Body of pancreas (tissue), 4 donors: ENCODE data around the gene CACNA1E. TPM values are rescaled to one million over a fixed set of nuclear protein-coding genes. Genes with fewer than 3 reads are reported as not detected.

Source experiments
- ATAC-seq: fragments of 150-250 bp; one replicate; pipeline ENCODE4 v1.9.1; 2016
- DNase-seq, 4 donors: peaks; one replicate each; pipeline ENCODE4 v3.0.0-alpha.2; 2019
- H3K27ac ChIP-seq, 4 donors: fragments of 200-600 bp; sonication (generic); 1 replicate in 3 of 4; 2 replicates in 1 of 4; pipeline versions ENCODE4 v1.5.1 to v1.6.1; 2016 to 2019; ENCODE audit warnings: mild to moderate bottlenecking in 1 of 4, mixed read lengths in 1 of 4, moderate library complexity in 1 of 4
- H3K27me3 ChIP-seq, 2 donors: fragments of 200-600 bp; sonication (generic); one replicate each; pipeline ENCODE4 v1.6.0; 2016; ENCODE audit warnings: mild to moderate bottlenecking in 1 of 2
- H3K36me3 ChIP-seq, 2 donors: fragments of 200-600 bp; sonication (generic); replicated peaks in 1 of 2; 2 replicates each; pipeline ENCODE4 v1.5.1; 2016; ENCODE audit warnings: low read depth in 2 of 2; ENCODE audit not compliant: insufficient read depth in 1 of 2
- H3K4me1 ChIP-seq: fragments of 200-600 bp; sonication (generic); one replicate; pipeline ENCODE4 v1.6.0; 2016
- H3K4me3 ChIP-seq, 2 donors: fragments of 200-600 bp; sonication (generic); 1 replicate in 1 of 2; 2 replicates in 1 of 2; pipeline ENCODE4 v1.5.1; 2016 to 2019
- H3K9me3 ChIP-seq, 3 donors: fragments of 200-600 bp; sonication (generic); 1 replicate in 2 of 3; 2 replicates in 1 of 3; pipeline ENCODE4 v1.5.1; 2016
- POLR2A ChIP-seq, 3 donors: fragments of 450-650 bp; IDR thresholded peaks; one replicate each; pipeline ENCODE4 v1.6.1; 2016; ENCODE audit warnings: antibody characterized with exemption in 3 of 3, mild to moderate bottlenecking in 2 of 3
- WGBS, 2 donors: methylation state at CpG; one replicate each; pipeline ENCODE4 v1.1.5; 2017; 5-methylcytosine and 5-hydroxymethylcytosine counted together
- intact Hi-C: fragments of 100-400 bp; cut with DNase I; formaldehyde crosslinking; loops from one replicate; pipeline ENCODE4 v1.15.1; 2023
- total RNA-seq, 2 donors: library from RNA; depleted of rRNA; stranded (reverse); fragments of >200 nt; gene quantifications; one replicate each; pipeline ENCODE4 v1.1.0, GENCODE V29; 2016
- TF ChIP-seq, protein P1 (sequence below), 7 experiments: fragments of 450-650 bp in 4 of 7; fragments of 200-600 bp in 3 of 7; sonication (generic) in 3 of 7; IDR thresholded peaks; one replicate each; pipeline ENCODE4 v1.5.1; 2016 to 2019; ENCODE audit warnings: antibody characterized with exemption in 7 of 7

The CACNA1E gene
- total RNA-seq, 2 donors from 2014 or later, result 1.0 TPM; not detected in 1

DNA sequence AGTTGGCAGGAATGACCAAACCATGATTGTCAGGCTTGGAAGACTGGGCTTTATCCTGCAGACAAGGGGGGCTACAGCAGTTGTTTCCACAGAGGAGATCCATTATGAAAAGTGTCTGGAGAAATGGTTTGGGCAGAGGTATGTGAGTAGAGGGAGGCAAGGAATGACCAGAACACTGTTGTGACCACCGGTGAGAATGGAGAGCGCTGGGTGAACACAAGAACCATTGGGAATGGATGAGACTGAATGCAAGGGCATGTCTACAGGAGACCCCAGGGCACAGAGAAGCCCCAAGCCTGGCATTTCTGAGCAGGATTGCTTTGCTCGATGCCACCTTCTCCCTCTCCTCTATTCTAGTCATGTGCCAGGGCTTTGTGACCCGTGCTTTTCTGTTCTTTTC, 125.1 kb downstream of the CACNA1E start:
- Histone ChIP-seq H3K4me3 (no peak overlapping the region), H3K27me3 (no peaks in the 10 kb centered on the region), H3K27ac (no peak overlapping the region), H3K36me3 (no peaks in the 10 kb centered on the region), H3K9me3 (no peaks in the 10 kb centered on the region), H3K4me1 (no peaks in the 10 kb centered on the region)
- intact Hi-C loops, result no loop called here
- ATAC-seq (no peak), DNase-seq (no peak)
- no peak for TF ChIP-seq POLR2A (IDR thresholded peaks at IDR 0.05)
- TF ChIP-seq, protein P1, sequence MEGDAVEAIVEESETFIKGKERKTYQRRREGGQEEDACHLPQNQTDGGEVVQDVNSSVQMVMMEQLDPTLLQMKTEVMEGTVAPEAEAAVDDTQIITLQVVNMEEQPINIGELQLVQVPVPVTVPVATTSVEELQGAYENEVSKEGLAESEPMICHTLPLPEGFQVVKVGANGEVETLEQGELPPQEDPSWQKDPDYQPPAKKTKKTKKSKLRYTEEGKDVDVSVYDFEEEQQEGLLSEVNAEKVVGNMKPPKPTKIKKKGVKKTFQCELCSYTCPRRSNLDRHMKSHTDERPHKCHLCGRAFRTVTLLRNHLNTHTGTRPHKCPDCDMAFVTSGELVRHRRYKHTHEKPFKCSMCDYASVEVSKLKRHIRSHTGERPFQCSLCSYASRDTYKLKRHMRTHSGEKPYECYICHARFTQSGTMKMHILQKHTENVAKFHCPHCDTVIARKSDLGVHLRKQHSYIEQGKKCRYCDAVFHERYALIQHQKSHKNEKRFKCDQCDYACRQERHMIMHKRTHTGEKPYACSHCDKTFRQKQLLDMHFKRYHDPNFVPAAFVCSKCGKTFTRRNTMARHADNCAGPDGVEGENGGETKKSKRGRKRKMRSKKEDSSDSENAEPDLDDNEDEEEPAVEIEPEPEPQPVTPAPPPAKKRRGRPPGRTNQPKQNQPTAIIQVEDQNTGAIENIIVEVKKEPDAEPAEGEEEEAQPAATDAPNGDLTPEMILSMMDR (IDR thresholded peaks at IDR 0.05), result no peak
- WGBS, 2 donors, result 71 to 74% methylated on average over 4 of the region's 4 CpGs

DNA sequence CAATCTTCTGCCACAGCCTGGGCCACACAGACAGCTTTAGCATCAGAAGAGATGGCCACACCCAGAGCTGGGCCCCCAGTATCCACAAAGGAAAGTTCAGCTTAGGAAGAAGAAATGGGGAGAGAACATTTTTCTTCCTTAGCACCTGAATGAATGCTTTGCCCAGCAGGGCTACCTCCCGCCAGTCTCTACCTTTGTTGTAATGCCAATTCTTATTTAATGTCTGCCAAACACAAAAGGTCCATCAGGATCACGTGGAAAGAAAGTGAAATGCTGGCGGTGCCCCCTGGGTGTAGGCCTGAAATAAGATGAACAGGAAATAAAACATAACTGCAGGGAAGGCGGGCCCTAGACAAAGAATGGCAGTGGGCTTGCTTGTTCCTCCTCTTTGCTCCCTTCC, 125.6 kb downstream of the CACNA1E start:
- H3K4me3 ChIP-seq, result no peak overlapping the region
- no peaks in the 10 kb centered on the region for H3K36me3 ChIP-seq
- no peak for TF ChIP-seq POLR2A (IDR thresholded peaks at IDR 0.05)
- TF ChIP-seq, protein P1 (IDR thresholded peaks at IDR 0.05), result no peak
- 33 to 51% methylated on average over 4 of the region's 4 CpGs for WGBS, 2 donors
- no peaks in the 10 kb centered on the region for H3K27me3 ChIP-seq
- no peaks in the 10 kb centered on the region for H3K9me3 ChIP-seq
- H3K4me1 ChIP-seq, result no peaks in the 10 kb centered on the region
- DNase-seq (no peak), ATAC-seq (no peak)
- H3K27ac ChIP-seq, result no peak overlapping the region
- intact Hi-C loops, result no loop called here

GRCh38 chr1:181612100-181612499, 128.8 kb downstream of the CACNA1E start:
- intact Hi-C loops, result no loop called here
- ATAC-seq (no peak), DNase-seq (no peak)
- Histone ChIP-seq H3K9me3 (no peaks in the 10 kb centered on the region), H3K36me3 (no peaks in the 10 kb centered on the region), H3K4me1 (no peaks in the 10 kb centered on the region), H3K4me3 (no peak overlapping the region), H3K27ac (no peak overlapping the region), H3K27me3 (no peaks in the 10 kb centered on the region)
- no peak for TF ChIP-seq POLR2A (IDR thresholded peaks at IDR 0.05)
- TF ChIP-seq, protein P1 (IDR thresholded peaks at IDR 0.05), result no peak
- WGBS, 2 donors, result 43 to 56% methylated on average over 3 of the region's 3 CpGs

- Histone ChIP-seq H3K9me3 (no peaks in the 10 kb centered on the region), H3K27ac (no peak overlapping the region), H3K27me3 (no peaks in the 10 kb centered on the region), H3K4me1 (no peaks in the 10 kb centered on the region), H3K4me3 (no peak overlapping the region), H3K36me3 (no peaks in the 10 kb centered on the region)
- WGBS, 2 donors, result 7% methylated on average over 2 of the region's 2 CpGs
- no peak for DNase-seq
- intact Hi-C loops, result no loop called here
- no peak for ATAC-seq
- TF ChIP-seq, protein P1 (IDR thresholded peaks at IDR 0.05), result no peak
- no peak for TF ChIP-seq POLR2A (IDR thresholded peaks at IDR 0.05)
Observed at GRCh38 chr1:181618559-181618958, 135.2 kb downstream of the CACNA1E start.

GRCh38 chr1:181620183-181620582, 136.9 kb downstream of the CACNA1E start:
- 56 to 88% methylated on average over 1 of the region's 1 CpG for WGBS, 2 donors
- ATAC-seq, result no peak

More at GRCh38 chr1:181620183-181620582, 136.9 kb downstream of the CACNA1E start:
- no peaks in the 10 kb centered on the region for H3K36me3 ChIP-seq
- H3K9me3 ChIP-seq, result no peaks in the 10 kb centered on the region
- TF ChIP-seq POLR2A (IDR thresholded peaks at IDR 0.05), result no peak
- TF ChIP-seq, protein P1 (IDR thresholded peaks at IDR 0.05), result no peak
- no peaks in the 10 kb centered on the region for H3K27me3 ChIP-seq
- no peak overlapping the region for H3K4me3 ChIP-seq
- no peaks in the 10 kb centered on the region for H3K4me1 ChIP-seq
- DNase-seq, result no peak
- intact Hi-C loops, result no loop called here
- no peak overlapping the region for H3K27ac ChIP-seq
